ENCODE data around the gene SOX12. TPM values are rescaled to one million over a fixed set of nuclear protein-coding genes. Genes with fewer than 3 reads are reported as not detected.
"Not testable (repeated sequence)": the region's sequence is repeated elsewhere in the genome, so short reads cannot be mapped to it uniquely, and the experiment has no call there.

Gene SOX12
- total RNA-seq, 2 donors from 2014 or later = 5.3 TPM

DNA sequence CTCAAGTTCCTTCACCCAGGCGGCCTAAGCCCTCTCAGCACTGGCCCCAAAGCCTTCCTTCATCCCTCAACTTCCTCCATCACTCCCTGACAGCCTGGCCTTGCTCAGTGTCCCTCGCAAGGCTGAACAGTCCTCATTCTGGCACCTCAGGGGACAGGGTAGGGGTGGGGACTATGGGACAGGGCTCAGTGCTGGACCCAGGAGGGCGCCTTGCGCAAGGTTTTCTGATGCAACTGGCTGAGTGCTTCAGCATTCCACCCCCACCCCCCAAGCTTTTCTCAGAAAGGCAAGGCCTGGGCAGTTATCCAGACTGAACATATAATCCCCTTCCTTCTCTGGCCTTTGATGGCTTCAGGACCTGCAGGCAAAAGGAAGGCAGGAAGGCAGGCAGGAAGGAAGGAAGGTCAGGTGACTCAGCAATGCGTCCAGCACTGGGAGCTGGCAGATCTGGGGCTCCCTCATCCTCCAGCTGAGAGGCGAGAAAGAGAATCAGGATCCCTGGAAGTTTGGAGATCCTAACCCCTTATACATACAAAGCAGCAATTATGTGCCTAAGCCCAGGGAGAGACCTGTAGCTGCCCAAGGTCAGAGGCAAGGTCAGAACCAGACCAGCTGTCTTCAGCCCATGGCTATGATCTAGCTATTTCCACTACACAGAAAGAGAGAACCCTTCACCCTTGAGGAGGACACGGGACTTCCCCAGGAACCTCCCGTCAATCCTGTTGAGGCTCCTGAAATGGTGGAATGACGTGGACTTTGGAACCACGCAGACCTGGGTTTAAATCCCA is 46.6 kb downstream of the SOX12 start:
- Histone ChIP-seq H3K27ac (peak overlapping the region in 1 of 2 donors; percentile 36), H3K9me3 (no peaks in the 10 kb centered on the region), H3K4me1 (peaks cover 0 to 15% of the 10 kb centered on the region in 2 donors), H3K4me3 (no peak overlapping the region), H3K27me3 (no peaks in the 10 kb centered on the region), H3K36me3 (no peaks in the 10 kb centered on the region)
- peak; percentile 79 for DNase-seq (ENCODE audit: low spot score)
- TF ChIP-seq, protein P1, sequence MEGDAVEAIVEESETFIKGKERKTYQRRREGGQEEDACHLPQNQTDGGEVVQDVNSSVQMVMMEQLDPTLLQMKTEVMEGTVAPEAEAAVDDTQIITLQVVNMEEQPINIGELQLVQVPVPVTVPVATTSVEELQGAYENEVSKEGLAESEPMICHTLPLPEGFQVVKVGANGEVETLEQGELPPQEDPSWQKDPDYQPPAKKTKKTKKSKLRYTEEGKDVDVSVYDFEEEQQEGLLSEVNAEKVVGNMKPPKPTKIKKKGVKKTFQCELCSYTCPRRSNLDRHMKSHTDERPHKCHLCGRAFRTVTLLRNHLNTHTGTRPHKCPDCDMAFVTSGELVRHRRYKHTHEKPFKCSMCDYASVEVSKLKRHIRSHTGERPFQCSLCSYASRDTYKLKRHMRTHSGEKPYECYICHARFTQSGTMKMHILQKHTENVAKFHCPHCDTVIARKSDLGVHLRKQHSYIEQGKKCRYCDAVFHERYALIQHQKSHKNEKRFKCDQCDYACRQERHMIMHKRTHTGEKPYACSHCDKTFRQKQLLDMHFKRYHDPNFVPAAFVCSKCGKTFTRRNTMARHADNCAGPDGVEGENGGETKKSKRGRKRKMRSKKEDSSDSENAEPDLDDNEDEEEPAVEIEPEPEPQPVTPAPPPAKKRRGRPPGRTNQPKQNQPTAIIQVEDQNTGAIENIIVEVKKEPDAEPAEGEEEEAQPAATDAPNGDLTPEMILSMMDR (IDR thresholded peaks at IDR 0.05) = no peak

DNA sequence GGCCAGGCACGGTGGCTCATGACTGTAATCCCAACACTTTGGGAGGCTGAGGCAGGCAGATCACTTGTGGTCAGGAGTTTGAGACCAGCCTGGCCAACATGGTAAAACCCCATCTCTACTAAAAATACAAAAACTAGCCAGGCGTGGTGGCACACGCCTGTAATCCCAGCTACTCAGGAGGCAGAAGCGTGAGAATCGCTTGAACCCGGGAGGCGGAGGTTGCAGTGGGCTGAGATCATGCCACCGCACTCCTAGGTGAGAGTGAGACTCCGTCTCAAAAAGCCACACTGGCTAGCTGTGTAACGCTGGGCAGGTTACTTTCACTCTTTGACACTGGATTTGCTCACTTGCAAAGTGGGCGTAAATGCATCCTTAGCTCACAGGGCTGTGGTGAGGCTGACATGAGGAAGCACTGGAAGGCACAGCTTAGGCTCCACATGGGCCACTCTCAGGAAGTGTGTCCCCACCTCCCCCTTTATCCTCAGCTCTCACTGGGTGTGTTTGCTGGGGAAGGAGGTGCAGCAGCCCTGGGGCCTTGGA is 47.3 kb downstream of the SOX12 start:
- H3K9me3 ChIP-seq; H3K4me3 ChIP-seq; H3K27me3 ChIP-seq; H3K36me3 ChIP-seq; DNase-seq (ENCODE audit: low spot score); H3K27ac ChIP-seq: not testable (repeated sequence)
- peaks cover 0 to 15% of the 10 kb centered on the region in 2 donors for H3K4me1 ChIP-seq

DNA sequence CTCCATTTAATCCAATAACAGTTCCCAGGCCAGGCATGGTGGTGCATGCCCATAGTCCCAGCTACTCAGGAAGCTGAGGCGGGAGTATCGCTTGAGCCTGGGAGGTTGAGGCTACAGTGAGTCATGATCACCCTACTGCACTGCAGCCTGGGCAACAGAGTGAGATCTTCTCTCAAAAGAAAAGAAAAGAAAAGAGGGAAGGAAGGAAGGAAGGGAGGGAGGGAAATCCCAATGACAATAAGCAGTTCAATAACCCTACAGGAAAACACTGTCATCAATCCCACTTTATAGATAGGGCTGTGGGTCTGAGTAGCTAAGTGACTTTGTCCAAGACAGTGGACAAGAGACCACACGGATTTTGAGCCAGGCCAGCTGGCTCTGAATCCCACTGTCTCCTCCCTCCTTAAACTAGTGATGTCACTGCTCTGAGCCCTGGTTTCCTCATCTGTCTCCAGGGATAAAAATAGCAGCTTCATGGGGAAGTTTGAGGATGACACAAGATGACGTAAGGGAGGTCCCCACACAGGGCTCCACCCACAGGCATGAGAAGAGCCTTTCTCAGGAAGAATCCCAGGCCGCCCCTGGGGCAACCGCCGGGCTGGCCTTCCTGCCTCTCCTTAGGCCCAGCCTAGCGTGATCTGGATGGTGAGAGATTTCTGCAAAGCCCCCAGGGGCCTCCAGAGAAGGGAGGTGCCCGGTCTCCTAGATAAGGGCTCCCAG is 48.0 kb downstream of the SOX12 start:
- H3K27ac ChIP-seq = no peak overlapping the region

DNA sequence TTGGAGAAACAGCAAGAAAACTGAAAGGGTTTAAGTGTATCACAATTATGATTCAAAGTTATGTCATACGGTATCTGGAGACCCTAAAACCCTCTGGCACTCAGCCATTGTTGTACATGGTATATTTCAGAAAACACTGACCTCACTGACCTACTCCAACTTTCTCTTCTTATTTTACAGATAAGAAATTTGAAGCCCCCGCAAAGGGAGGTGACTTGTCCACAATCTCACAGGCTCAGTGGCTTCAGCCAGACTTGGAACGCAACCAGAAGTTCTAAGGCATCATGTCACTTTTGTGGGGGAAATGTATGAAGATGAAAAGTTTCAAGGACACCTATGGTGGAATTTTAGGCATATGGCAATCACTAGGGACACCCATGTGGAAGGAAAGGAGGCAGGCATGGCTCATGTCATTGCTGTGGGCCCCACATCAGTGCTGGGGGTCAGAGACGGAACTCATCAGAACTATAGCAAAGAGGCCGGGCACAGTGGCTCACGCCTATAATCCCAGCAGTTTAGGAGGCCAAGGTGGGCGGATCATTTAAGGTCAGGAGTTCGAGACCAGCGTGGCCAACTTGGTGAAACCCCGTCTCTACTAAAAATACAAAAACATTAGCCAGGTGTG is 50.0 kb downstream of the SOX12 start:
- no peaks in the 10 kb centered on the region for H3K36me3 ChIP-seq
- H3K4me1 ChIP-seq = peaks cover 0 to 15% of the 10 kb centered on the region in 2 donors
- no peak overlapping the region for H3K4me3 ChIP-seq
- TF ChIP-seq, protein P1 (IDR thresholded peaks at IDR 0.05) = no peak
- H3K27ac ChIP-seq = no peak overlapping the region
- no peaks in the 10 kb centered on the region for H3K9me3 ChIP-seq
- no peak for DNase-seq (ENCODE audit: low spot score)
- no peaks in the 10 kb centered on the region for H3K27me3 ChIP-seq

More for the DNA sequence above, 48.0 kb downstream of the SOX12 start:
- TF ChIP-seq, protein P1 (IDR thresholded peaks at IDR 0.05) = no peak
- H3K4me1 ChIP-seq = peaks cover 0 to 15% of the 10 kb centered on the region in 2 donors
- DNase-seq (ENCODE audit: low spot score) = no peak
- H3K36me3 ChIP-seq = no peaks in the 10 kb centered on the region
- H3K4me3 ChIP-seq = no peak overlapping the region
- H3K27me3 ChIP-seq = no peaks in the 10 kb centered on the region
- no peaks in the 10 kb centered on the region for H3K9me3 ChIP-seq

DNA sequence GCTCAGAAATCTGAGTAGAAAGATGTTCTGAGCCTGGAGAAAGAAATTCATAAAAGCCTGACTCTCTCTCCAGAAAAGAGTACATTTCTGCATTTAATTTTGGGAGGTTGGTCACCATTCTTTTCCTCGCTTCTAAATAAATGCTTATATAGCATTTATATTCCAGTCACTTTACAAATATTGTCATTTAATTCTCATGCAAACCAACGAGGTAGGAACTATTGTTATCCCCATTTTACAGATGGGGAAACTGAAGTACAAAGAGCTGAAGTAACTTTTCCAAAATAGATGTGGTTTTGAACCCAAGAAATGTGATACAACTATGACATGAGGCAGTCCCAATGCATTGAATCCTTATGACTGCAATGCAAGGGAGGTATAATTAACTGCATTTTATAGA is 50.7 kb downstream of the SOX12 start:
- H3K4me1 ChIP-seq = peaks cover 0 to 20% of the 10 kb centered on the region in 2 donors
- H3K36me3 ChIP-seq = no peaks in the 10 kb centered on the region
- H3K27ac ChIP-seq = no peak overlapping the region
- no peaks in the 10 kb centered on the region for H3K9me3 ChIP-seq
- H3K4me3 ChIP-seq = no peak overlapping the region
- TF ChIP-seq, protein P1 (IDR thresholded peaks at IDR 0.05) = no peak
- no peaks in the 10 kb centered on the region for H3K27me3 ChIP-seq
- no peak for DNase-seq (ENCODE audit: low spot score)

DNA sequence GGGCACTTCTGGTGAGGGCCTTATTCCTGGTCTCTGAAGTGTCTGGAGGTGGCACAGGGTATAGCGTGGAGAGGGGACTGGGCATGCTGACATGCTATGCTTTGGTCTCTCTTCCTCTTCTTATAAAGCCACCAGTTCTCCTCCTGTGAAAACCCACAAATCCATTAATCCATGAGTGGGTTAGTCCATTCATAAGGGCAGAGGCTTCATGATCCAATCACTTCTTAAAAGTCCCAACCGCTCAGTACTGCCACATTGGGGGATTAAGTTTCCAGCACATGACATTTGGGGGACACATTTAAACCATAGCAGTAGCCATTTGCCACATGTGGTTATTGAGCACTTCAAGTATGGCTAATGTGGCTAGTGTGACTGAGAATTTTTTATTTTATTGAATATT is 51.4 kb downstream of the SOX12 start:
- TF ChIP-seq, protein P1 (IDR thresholded peaks at IDR 0.05) = no peak
- H3K4me3 ChIP-seq = no peak overlapping the region
- H3K36me3 ChIP-seq = no peaks in the 10 kb centered on the region
- no peaks in the 10 kb centered on the region for H3K9me3 ChIP-seq
- H3K27me3 ChIP-seq = no peaks in the 10 kb centered on the region
- peaks cover 0 to 24% of the 10 kb centered on the region in 2 donors for H3K4me1 ChIP-seq
- no peak for DNase-seq (ENCODE audit: low spot score)
- no peak overlapping the region for H3K27ac ChIP-seq

DNA sequence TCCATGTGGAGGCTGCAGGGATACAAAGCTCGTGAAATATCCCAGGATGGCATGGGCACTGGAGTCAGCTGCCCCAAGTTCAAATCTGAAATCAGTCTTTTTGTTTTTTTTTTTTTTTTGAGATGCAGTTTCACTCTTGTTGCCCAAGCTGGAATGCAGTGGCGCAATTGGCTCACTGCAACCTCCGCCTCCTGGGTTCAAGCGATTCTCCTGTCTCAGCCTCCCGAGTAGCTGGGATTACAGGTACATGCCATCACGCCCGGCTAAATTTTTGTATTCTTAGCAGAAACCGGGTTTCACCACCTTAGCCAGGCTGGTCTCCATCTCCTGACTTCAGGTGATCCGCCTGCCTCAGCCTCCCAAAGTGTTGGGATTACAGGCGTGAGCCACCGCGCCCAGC is 52.2 kb downstream of the SOX12 start:
- not testable (repeated sequence) for DNase-seq (ENCODE audit: low spot score)

More for the DNA sequence above, 52.2 kb downstream of the SOX12 start:
- not testable (repeated sequence) for H3K36me3 ChIP-seq, H3K9me3 ChIP-seq, H3K27ac ChIP-seq, H3K4me3 ChIP-seq, H3K27me3 ChIP-seq
- peaks cover 0 to 21% of the 10 kb centered on the region in 2 donors for H3K4me1 ChIP-seq

Data from right atrium auricular region (tissue), 2 donors.